ENCODE measurements around the gene SLC2A13.
"Not testable (repeated sequence)": the region's sequence is repeated elsewhere in the genome, so short reads cannot be mapped to it uniquely, and the experiment has no call there.

SLC2A13 gene

GRCh38 chr12:39866135-39866534 lies 239.7 kb downstream of the SLC2A13 start:
- DNase-seq (ENCODE audit: low read depth) = no peak

- DNase-seq (ENCODE audit: low read depth) = no peak
Measured at GRCh38 chr12:39860695-39861094, 245.2 kb downstream of the SLC2A13 start.

DNA sequence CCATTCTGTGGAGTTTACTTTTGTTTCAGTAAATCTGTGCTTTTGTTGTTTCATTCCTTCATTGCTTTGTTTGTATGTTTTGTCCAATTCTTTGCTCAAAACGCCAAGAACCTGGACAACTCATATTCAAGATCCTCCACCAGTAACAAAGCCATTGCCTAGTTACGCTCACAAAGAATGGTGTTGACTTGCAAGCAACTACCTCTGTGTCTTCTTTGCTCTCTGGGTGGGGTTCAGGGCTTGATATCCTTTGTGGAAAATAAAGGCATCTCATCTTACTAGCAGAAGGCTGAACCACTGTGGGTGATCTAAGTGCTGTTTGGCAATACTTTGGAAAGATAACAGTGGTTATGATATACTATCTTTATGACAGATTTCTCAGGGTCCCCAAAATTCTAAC lies 252.9 kb downstream of the SLC2A13 start:
- no peak for DNase-seq (ENCODE audit: low read depth)

DNA sequence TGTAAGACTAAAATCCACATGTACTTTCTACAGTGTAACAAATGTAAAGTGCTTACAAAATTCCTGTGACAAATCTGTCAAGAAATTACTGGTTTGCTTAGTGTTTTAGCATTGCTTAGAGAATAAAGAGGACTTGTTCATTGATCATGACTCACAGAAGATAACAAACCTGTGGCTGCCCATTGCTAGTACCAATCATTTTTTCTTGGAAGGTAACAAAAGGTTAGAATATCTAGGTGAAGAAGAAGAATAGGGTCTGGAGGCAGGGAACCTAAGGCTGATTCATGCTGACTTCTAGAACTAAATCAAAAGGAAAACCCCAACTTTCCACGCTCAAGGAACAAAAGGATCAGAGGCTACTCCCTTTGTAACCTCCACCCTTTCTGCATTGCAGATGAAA lies 253.5 kb downstream of the SLC2A13 start:
- DNase-seq (ENCODE audit: low read depth) = no peak

- DNase-seq (ENCODE audit: low read depth) = not testable (repeated sequence)
Measured at GRCh38 chr12:39848218-39848617, 257.7 kb downstream of the SLC2A13 start.

GRCh38 chr12:39846971-39847650 lies 258.8 kb downstream of the SLC2A13 start:
- peak; percentile 9 for DNase-seq (ENCODE audit: low read depth)

DNA sequence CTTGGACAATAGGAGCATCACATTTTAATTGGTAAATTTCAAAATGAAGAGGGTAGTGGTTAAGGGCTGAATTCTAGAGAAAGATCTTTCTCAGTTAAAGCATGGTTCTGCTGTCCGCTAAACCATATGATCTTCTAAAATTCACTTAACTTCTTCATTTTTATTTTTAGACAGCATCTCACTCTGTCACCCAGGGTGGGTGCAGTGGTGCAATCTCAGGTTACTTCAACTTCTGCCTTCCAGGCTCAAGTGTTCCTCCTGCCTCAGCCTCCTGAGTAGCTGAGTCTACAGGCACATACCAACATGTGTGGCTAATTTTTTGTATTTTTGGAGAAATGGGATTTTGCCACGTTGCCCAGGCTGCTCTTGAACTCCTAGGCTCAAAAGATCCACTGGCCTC lies 259.6 kb downstream of the SLC2A13 start:
- DNase-seq (ENCODE audit: low read depth) = no peak

- no peak for DNase-seq (ENCODE audit: low read depth)
Measured at GRCh38 chr12:39840422-39840821, 265.5 kb downstream of the SLC2A13 start.

DNA sequence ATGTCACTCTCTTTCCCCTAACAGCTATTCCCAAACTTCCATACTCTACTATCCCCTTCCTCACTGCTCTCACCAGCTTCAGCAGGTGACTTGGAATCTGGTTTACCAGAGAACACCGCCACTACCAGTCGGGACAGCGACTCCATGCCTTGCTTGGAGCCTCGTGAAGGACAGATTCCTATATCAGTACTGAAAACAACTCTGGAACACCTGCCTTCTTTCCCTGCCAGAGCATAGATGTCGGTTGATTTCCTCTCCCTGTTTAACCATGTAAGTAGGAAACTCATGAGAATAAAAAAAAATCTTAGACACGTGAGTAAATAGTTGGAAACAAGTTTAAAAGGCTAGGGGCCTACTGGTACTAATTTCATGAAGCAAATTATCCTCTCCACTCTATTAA lies 266.8 kb downstream of the SLC2A13 start:
- no peak for DNase-seq (ENCODE audit: low read depth)

DNA sequence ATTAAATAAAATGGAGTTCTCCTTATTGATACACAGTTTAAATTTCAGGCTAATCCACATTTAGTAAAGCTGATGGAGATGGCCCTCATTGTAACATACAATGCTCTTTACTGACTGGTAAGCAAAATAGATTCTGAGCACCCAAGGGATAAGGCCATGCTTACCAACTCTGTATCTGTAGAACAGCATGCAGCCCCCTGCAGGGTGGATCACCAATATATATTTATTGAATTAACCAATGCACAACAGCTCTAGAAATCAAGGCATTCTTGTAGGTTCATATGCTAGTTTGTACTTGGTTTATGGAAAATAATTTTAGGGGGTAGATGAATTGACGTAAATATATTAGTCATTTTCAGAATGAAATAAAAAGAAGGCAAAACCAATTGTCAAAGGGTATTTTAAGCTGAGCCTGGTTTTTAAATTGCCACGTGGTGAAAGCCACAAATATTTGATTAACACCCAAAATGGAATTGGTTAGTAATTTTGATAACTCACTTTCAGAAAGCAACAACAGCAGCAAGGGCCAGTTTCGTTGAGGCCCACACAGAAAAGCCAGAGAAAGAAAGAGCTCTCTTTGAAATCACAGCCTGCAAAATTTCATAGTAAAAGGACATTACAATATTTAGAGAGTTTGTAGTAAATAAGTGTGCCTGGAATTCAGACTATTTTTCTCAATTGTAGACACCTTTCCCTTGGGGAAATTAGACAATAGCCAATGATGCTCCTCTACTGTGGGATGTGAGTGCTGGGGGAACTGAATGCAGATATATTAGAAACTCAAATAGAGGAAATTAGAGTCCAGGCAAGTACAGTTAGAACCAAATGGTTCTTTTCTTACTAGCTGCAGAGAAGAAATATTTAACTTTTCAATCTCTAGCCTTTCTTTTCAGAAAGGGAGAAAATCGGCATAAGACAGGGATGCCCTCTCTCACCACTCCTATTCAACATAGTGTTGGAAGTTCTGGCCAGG lies 270.1 kb downstream of the SLC2A13 start:
- no peak for DNase-seq (ENCODE audit: low read depth)

GRCh38 chr12:39831587-39832315 lies 274.1 kb downstream of the SLC2A13 start:
- DNase-seq (ENCODE audit: low read depth) = no peak

- no peak for DNase-seq (ENCODE audit: low read depth)
Measured at GRCh38 chr12:39830852-39831520, 274.9 kb downstream of the SLC2A13 start.

- no peak for DNase-seq (ENCODE audit: low read depth)
Measured at GRCh38 chr12:39830171-39830570, 275.7 kb downstream of the SLC2A13 start.

DNA sequence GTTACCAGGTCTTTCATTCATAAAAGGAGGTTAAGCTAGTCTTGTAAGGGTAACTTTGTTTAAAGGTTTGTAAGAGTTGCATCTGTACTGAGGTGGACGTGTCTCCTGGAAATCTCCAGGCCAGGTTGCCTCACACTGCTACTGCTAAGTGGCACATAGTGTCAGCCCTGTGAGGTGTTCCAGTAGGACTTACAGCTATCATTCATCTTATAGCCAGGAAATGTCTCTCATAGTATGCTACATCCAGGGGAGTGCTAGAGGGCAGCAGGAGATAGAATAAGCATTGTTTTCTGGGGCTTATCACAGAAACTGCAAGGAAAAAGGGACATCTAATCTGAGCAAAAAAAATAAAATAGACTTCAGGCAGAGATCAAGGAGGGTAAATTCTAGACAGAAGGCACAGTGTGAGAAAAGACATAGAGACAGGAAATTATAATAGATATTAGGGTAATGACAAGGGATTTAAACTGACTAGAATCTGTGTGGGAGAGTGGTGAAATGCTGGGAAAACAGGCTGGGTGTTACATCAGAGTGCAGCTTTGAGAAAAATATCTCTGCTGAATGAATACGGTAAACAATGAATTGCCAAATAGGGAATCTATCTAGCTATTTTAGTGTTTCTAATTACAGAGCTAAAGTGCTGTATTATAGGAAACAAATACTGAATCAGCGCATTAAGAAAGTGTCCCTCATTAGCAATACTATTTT lies 281.2 kb downstream of the SLC2A13 start:
- no peak for DNase-seq (ENCODE audit: low read depth)

- peak; percentile 58 for DNase-seq (ENCODE audit: low read depth)
Measured at GRCh38 chr12:39816671-39817185, 289.2 kb downstream of the SLC2A13 start.

DNA sequence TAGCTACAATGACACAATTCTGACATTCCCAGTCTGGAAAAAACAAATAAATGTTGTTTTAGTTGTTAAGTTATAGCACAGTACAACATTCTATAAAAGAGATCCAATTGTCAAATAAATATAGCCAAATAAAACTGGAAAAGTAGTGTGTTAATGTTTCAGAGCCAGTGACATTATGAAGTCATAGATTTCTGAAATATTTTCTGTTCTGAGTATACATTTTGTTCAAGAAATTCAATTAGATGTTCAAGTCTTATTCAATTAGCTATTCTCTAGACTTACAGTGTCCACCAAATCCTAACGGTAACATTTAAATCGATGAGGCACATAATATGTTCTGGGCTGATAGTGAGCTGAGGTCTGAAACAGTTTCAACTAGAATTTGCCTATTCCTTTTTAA lies 290.1 kb downstream of the SLC2A13 start:
- no peak for DNase-seq (ENCODE audit: low read depth)

DNA sequence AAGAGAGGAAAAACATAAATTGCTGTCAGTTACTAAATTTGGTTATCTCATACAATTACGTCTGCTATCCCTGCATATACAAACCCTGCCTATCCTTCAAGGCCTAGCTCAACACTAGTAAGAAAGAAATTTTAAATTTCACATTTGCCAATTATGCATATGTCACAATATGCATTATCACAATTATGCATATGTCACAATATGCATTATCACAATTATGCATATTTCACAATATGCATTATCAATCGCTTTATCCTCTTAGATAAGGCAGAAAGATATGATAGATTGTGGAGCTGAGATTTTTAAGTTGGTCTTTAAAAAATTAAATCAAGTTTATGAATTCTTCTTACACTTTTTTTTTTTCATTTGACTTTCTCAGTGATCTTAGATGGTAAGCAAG lies 291.3 kb downstream of the SLC2A13 start:
- DNase-seq (ENCODE audit: low read depth) = no peak

DNA sequence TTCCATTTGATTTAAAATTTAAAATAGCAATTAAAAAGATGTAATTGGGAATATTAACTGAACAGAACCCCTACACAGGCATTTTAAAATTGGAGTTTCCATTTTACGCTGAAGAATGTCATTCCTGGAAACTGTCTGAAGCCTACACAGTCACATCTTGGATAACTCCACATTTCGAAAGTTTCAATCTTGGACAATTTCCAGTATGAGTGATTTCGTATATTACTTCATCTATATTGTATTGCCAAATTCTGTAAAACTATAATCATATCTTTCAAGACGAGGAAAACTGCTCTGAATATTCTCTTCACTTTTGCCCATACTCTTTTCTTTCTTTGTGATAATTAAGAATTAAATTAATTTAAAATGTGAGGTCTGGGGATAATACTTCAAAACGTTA lies 292.1 kb downstream of the SLC2A13 start:
- no peak for DNase-seq (ENCODE audit: low read depth)

DNA sequence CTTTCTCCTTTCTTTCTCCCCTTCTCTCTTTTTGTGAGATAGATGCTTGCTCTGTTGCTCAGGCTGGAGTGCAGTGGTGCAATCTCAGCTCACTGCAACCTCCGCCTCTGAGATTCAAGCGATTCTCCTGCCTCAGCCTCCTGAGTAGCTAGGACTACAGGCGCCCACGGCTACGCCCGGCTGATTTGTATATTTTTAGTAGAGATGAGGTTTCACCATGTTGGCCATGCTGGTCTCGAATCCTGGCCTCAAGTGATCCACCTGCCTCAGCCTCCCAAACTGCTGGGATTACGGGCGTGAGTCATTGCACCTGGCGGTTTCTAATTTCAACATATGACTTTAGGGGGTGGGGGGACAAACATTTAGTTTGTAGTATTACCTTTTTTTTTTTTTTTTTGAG lies 293.4 kb downstream of the SLC2A13 start:
- not testable (repeated sequence) for DNase-seq (ENCODE audit: low read depth)

- peak; percentile 7 for DNase-seq (ENCODE audit: low read depth)
Measured at GRCh38 chr12:39807043-39807442, 298.8 kb downstream of the SLC2A13 start.

GRCh38 chr12:39805651-39806050 lies 300.2 kb downstream of the SLC2A13 start:
- no peak for DNase-seq (ENCODE audit: low read depth)

Data from EH (cell line).